ENCODE data around the gene ZNF462.

- no peak for TF ChIP-seq MYC (IDR thresholded peaks at IDR 0.05; ENCODE audit: low read depth, low read length)
- TF ChIP-seq, protein P1, sequence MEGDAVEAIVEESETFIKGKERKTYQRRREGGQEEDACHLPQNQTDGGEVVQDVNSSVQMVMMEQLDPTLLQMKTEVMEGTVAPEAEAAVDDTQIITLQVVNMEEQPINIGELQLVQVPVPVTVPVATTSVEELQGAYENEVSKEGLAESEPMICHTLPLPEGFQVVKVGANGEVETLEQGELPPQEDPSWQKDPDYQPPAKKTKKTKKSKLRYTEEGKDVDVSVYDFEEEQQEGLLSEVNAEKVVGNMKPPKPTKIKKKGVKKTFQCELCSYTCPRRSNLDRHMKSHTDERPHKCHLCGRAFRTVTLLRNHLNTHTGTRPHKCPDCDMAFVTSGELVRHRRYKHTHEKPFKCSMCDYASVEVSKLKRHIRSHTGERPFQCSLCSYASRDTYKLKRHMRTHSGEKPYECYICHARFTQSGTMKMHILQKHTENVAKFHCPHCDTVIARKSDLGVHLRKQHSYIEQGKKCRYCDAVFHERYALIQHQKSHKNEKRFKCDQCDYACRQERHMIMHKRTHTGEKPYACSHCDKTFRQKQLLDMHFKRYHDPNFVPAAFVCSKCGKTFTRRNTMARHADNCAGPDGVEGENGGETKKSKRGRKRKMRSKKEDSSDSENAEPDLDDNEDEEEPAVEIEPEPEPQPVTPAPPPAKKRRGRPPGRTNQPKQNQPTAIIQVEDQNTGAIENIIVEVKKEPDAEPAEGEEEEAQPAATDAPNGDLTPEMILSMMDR (IDR thresholded peaks at IDR 0.05; ENCODE audit: low read depth, low read length): no peak
Measured at GRCh38 chr9:106929471-106930177, 66.7 kb downstream of the ZNF462 start.

Measured in NB4 (cell line).